B cell (primary cell): ENCODE measurements around the gene NFIB.

Experiments
- EZH2 ChIP-seq: IDR thresholded peaks from 2 replicates; pipeline ENCODE4 v1.6.1; 2012; ENCODE audit warnings: borderline replicate concordance, low read depth, mild to moderate bottlenecking, moderate library complexity, low read length; ENCODE audit not compliant: insufficient read depth, poor library complexity, severe bottlenecking
- TF ChIP-seq, protein P1 (sequence below): fragments of 200-600 bp; IDR thresholded peaks from one replicate; pipeline ENCODE4 v1.8.0; 2022; ENCODE audit warnings: antibody characterized with exemption, mild to moderate bottlenecking

DNA sequence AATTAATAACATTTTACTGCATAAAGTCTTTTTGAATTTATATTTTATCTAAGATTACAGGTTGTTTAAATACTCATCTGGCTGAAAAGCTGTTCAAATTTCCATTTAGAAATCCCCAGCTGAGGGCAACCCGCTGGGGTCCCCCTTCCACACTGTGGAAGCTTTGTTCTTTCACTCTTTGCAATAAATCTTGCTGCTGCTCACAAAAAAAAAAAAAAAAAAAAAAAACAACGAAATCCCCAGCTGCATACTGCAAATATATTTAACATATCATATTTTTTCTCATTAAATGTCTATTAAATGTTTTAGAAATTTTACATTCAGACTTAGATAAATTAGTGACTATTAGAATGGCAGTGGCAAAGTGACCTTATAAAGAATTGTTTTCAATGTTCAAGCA, 172.2 kb downstream of the NFIB start:
- no peak for TF ChIP-seq EZH2
- TF ChIP-seq, protein P1, sequence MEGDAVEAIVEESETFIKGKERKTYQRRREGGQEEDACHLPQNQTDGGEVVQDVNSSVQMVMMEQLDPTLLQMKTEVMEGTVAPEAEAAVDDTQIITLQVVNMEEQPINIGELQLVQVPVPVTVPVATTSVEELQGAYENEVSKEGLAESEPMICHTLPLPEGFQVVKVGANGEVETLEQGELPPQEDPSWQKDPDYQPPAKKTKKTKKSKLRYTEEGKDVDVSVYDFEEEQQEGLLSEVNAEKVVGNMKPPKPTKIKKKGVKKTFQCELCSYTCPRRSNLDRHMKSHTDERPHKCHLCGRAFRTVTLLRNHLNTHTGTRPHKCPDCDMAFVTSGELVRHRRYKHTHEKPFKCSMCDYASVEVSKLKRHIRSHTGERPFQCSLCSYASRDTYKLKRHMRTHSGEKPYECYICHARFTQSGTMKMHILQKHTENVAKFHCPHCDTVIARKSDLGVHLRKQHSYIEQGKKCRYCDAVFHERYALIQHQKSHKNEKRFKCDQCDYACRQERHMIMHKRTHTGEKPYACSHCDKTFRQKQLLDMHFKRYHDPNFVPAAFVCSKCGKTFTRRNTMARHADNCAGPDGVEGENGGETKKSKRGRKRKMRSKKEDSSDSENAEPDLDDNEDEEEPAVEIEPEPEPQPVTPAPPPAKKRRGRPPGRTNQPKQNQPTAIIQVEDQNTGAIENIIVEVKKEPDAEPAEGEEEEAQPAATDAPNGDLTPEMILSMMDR, result no peak
